ENCODE measurements around the gene MARF1. TPM values are rescaled to one million over a fixed set of nuclear protein-coding genes. Genes with fewer than 3 reads are reported as not detected.
A peak's percentile ranks its signal among the peaks of the same experiment; 100 is the strongest.

Gene MARF1
- total RNA-seq, 6 donors from 2014 or later: 27.2 to 94.3 (median 71.3) TPM

- 91 to 92% methylated on average over 3 of the region's 3 CpGs for whole genome bisulfite sequencing, 2 donors
- Histone ChIP-seq H3K9me3 (no peaks in the 10 kb centered on the region), H3K4me3 (no peak overlapping the region), H3K36me3 (peaks cover 12 to 84% (median 65%) of the 10 kb centered on the region in 4 donors), H3K27me3 (no peaks in the 10 kb centered on the region), H3K27ac (no peak overlapping the region), H3K4me1 (no peaks in the 10 kb centered on the region)
- ATAC-seq (ENCODE audit: low FRiP score in 2 of 2) (no peak), DNase-seq (no peak)
- TF ChIP-seq, protein P1, sequence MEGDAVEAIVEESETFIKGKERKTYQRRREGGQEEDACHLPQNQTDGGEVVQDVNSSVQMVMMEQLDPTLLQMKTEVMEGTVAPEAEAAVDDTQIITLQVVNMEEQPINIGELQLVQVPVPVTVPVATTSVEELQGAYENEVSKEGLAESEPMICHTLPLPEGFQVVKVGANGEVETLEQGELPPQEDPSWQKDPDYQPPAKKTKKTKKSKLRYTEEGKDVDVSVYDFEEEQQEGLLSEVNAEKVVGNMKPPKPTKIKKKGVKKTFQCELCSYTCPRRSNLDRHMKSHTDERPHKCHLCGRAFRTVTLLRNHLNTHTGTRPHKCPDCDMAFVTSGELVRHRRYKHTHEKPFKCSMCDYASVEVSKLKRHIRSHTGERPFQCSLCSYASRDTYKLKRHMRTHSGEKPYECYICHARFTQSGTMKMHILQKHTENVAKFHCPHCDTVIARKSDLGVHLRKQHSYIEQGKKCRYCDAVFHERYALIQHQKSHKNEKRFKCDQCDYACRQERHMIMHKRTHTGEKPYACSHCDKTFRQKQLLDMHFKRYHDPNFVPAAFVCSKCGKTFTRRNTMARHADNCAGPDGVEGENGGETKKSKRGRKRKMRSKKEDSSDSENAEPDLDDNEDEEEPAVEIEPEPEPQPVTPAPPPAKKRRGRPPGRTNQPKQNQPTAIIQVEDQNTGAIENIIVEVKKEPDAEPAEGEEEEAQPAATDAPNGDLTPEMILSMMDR (IDR thresholded peaks at IDR 0.05): no peak
- TF ChIP-seq POLR2A (IDR thresholded peaks at IDR 0.05) (no peak), EP300 (IDR thresholded peaks at IDR 0.05) (no peak), POLR2AphosphoS5 (IDR thresholded peaks at IDR 0.05) (no peak)
Measured at GRCh38 chr16:15689290-15689689, 46.3 kb upstream of the MARF1 start.

- DNase-seq (no peak), ATAC-seq (ENCODE audit: low FRiP score in 2 of 2) (no peak)
- TF ChIP-seq POLR2A (IDR thresholded peaks at IDR 0.05) (no peak), EP300 (IDR thresholded peaks at IDR 0.05) (no peak), POLR2AphosphoS5 (IDR thresholded peaks at IDR 0.05) (no peak)
- TF ChIP-seq, protein P1 (IDR thresholded peaks at IDR 0.05): no peak
- H3K9me3 ChIP-seq: no peaks in the 10 kb centered on the region
- H3K4me3 ChIP-seq: no peak overlapping the region
- no peaks in the 10 kb centered on the region for H3K4me1 ChIP-seq
- 77 to 81% methylated on average over 2 of the region's 2 CpGs for WGBS, 2 donors
- H3K36me3 ChIP-seq: peaks cover 6 to 63% (median 43%) of the 10 kb centered on the region in 4 donors
- no peaks in the 10 kb centered on the region for H3K27me3 ChIP-seq
- no peak overlapping the region for H3K27ac ChIP-seq
Measured at GRCh38 chr16:15686287-15686686, 43.3 kb upstream of the MARF1 start.

DNA sequence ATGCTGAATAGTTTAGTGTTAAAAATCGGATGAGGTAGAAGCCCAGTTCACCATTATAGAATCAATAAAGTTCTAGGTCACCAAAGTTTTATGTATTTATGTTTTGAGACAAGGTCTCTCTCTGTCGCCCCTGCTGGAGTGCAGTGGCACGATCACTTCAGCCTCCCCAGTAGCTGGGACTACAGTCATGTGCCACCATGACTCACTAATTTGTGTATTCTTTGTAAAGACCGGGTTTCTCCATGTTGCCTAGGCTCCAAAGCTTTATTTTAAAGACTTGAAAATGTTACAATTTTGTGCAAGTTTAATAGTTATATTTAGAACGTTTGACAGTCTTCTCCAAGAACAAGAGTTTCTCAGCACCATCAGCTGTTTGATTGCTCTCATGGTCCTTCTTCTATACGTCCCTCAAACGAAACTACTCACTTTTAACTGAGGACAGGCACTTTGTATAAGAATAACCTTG is 39.2 kb upstream of the MARF1 start:
- Histone ChIP-seq H3K9me3 (no peaks in the 10 kb centered on the region), H3K27ac (no peak overlapping the region), H3K27me3 (no peaks in the 10 kb centered on the region), H3K4me1 (no peaks in the 10 kb centered on the region), H3K4me3 (no peak overlapping the region), H3K36me3 (peaks cover 2 to 64% (median 34%) of the 10 kb centered on the region in 4 donors)
- no peak for TF ChIP-seq EP300 (IDR thresholded peaks at IDR 0.05)
- TF ChIP-seq POLR2A (IDR thresholded peaks at IDR 0.05): no peak
- TF ChIP-seq, protein P1 (IDR thresholded peaks at IDR 0.05): peak in 5 of 6 experiments; percentile 18 to 33 (median 31)
- ATAC-seq (ENCODE audit: low FRiP score in 2 of 2) (peak in 1 of 2 donors; percentile 73), DNase-seq (peak in 1 of 2 donors; percentile 62)
- WGBS, 2 donors: 61 to 70% methylated on average over 7 of the region's 7 CpGs

GRCh38 chr16:15677447-15677846 is 34.5 kb upstream of the MARF1 start:
- Histone ChIP-seq H3K9me3 (no peaks in the 10 kb centered on the region), H3K4me3 (no peak overlapping the region), H3K27ac (no peak overlapping the region), H3K4me1 (peaks cover 9 to 22% (median 14%) of the 10 kb centered on the region in 4 donors), H3K27me3 (no peaks in the 10 kb centered on the region), H3K36me3 (peaks cover 2 to 33% (median 20%) of the 10 kb centered on the region in 4 donors)
- no peak for DNase-seq
- no peak for ATAC-seq (ENCODE audit: low FRiP score in 2 of 2)
- TF ChIP-seq, protein P1 (IDR thresholded peaks at IDR 0.05): no peak
- WGBS, 2 donors: 95 to 96% methylated on average over 5 of the region's 5 CpGs

DNA sequence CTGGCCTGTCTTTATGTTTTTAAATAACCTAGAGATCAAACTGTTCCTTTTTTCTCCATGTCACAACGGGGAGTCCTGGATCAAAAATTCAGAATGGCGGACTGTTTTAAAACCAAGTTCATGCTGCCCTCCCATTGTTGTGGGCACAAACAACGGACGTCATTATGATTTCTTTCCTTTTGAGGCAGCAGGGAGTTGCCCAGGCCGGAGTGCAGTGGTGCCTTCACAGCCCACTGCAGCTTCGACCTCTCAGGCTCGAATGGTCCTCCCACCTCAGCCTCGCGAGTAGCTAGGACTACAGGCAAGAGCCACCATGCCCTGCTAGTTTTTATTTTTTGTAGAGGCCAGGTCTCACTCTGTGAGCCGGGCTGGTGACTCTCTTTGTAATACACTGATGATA is 33.6 kb upstream of the MARF1 start:
- DNase-seq (no peak), ATAC-seq (ENCODE audit: low FRiP score in 2 of 2) (no peak)
- Histone ChIP-seq H3K27ac (peak overlapping the region in 1 of 4 donors; percentile 93), H3K4me3 (no peak overlapping the region), H3K9me3 (no peaks in the 10 kb centered on the region), H3K27me3 (no peaks in the 10 kb centered on the region), H3K36me3 (peaks cover 2 to 33% (median 20%) of the 10 kb centered on the region in 4 donors), H3K4me1 (peaks cover 16 to 32% (median 23%) of the 10 kb centered on the region in 4 donors)
- WGBS, 2 donors: 77 to 79% methylated on average over 10 of the region's 10 CpGs
- TF ChIP-seq POLR2AphosphoS5 (IDR thresholded peaks at IDR 0.05) (no peak), POLR2A (IDR thresholded peaks at IDR 0.05) (no peak), EP300 (IDR thresholded peaks at IDR 0.05) (no peak)
- TF ChIP-seq, protein P1 (IDR thresholded peaks at IDR 0.05): no peak

Data from upper lobe of left lung (tissue), 6 donors.